Body of pancreas (tissue), 4 donors: ENCODE results near the gene ST3GAL5.

Experiments used
- CTCF ChIP-seq, 7 experiments: fragments of 450-650 bp in 4 of 7; fragments of 200-600 bp in 3 of 7; sonication (generic) in 3 of 7; IDR thresholded peaks; one replicate each; pipeline ENCODE4 v1.5.1; 2016 to 2019; ENCODE audit warnings: antibody characterized with exemption in 7 of 7
- POLR2A ChIP-seq, 3 donors: fragments of 450-650 bp; IDR thresholded peaks; one replicate each; pipeline ENCODE4 v1.6.1; 2016; ENCODE audit warnings: antibody characterized with exemption in 3 of 3, mild to moderate bottlenecking in 2 of 3

- TF ChIP-seq CTCF (IDR thresholded peaks at IDR 0.05): no peak
- no peak for TF ChIP-seq POLR2A (IDR thresholded peaks at IDR 0.05)
These were observed 17.1 kb upstream of the ST3GAL5 start for GRCh38 chr2:85905891-85906290.
